Ishikawa (cell line): Measurements from ENCODE around the gene ATG16L1.

Experiments
- CEBPB ChIP-seq: IDR thresholded peaks from 2 replicates; pipeline ENCODE4 v1.6.1; 2012
- CREB1 ChIP-seq: IDR thresholded peaks from 2 replicates; pipeline ENCODE4 v1.6.1; 2012; ENCODE audit warnings: low read depth
- EGR1 ChIP-seq: IDR thresholded peaks from 2 replicates; pipeline ENCODE4 v1.6.1; 2012
- EP300 ChIP-seq: IDR thresholded peaks from 2 replicates; pipeline ENCODE4 v1.6.1; 2012; ENCODE audit warnings: borderline replicate concordance
- FOXM1 ChIP-seq: IDR thresholded peaks from 2 replicates; pipeline ENCODE4 v1.6.1; 2012; ENCODE audit warnings: low read depth, borderline replicate concordance
- MAX ChIP-seq: IDR thresholded peaks from 2 replicates; pipeline ENCODE4 v1.6.1; 2012
- NFIC ChIP-seq: IDR thresholded peaks from 2 replicates; pipeline ENCODE4 v1.6.1; 2012
- RAD21 ChIP-seq: IDR thresholded peaks from 2 replicates; pipeline ENCODE4 v1.6.1; 2012; ENCODE audit warnings: low read depth
- REST ChIP-seq: IDR thresholded peaks from 2 replicates; pipeline ENCODE4 v1.6.1; 2012; ENCODE audit warnings: low read depth, mild to moderate bottlenecking
- TAF1 ChIP-seq: IDR thresholded peaks from 2 replicates; pipeline ENCODE4 v1.6.1; 2012; ENCODE audit warnings: low read depth, mild to moderate bottlenecking
- TCF12 ChIP-seq: IDR thresholded peaks from 2 replicates; pipeline ENCODE4 v1.6.1; 2012; ENCODE audit warnings: low read depth
- TEAD4 ChIP-seq: IDR thresholded peaks from 2 replicates; pipeline ENCODE4 v1.6.1; 2012
- USF1 ChIP-seq: IDR thresholded peaks from 2 replicates; pipeline ENCODE4 v1.6.1; 2012
- YY1 ChIP-seq: IDR thresholded peaks from 2 replicates; pipeline ENCODE4 v1.6.1; 2012; ENCODE audit warnings: low read depth
- ZBTB7A ChIP-seq: IDR thresholded peaks from 2 replicates; pipeline ENCODE4 v1.6.1; 2012; ENCODE audit warnings: low read depth

Gene ATG16L1

GRCh38 chr2:233338046-233338445 lies 86.6 kb downstream of the ATG16L1 start:
- no peak for TF ChIP-seq TEAD4
- TF ChIP-seq USF1: no peak
- no peak for TF ChIP-seq TAF1
- TF ChIP-seq RAD21: no peak
- TF ChIP-seq TCF12: no peak
- no peak for TF ChIP-seq FOXM1
- TF ChIP-seq CEBPB: no peak
- TF ChIP-seq MAX: no peak
- TF ChIP-seq YY1: no peak
- TF ChIP-seq ZBTB7A: no peak
- TF ChIP-seq REST: no peak
- TF ChIP-seq CREB1: no peak
- TF ChIP-seq EP300: no peak
- no peak for TF ChIP-seq EGR1

GRCh38 chr2:233338812-233339368 lies 87.4 kb downstream of the ATG16L1 start:
- no peak for TF ChIP-seq EP300
- TF ChIP-seq TCF12: no peak
- no peak for TF ChIP-seq TAF1
- no peak for TF ChIP-seq MAX
- TF ChIP-seq EGR1: no peak
- TF ChIP-seq CREB1: no peak
- TF ChIP-seq RAD21: no peak
- no peak for TF ChIP-seq USF1
- TF ChIP-seq TEAD4: no peak
- TF ChIP-seq REST: no peak
- TF ChIP-seq ZBTB7A: no peak
- TF ChIP-seq YY1: no peak
- no peak for TF ChIP-seq CEBPB
- no peak for TF ChIP-seq FOXM1
- no peak for TF ChIP-seq NFIC

GRCh38 chr2:233339427-233339826 lies 88.0 kb downstream of the ATG16L1 start:
- TF ChIP-seq EGR1: no peak
- no peak for TF ChIP-seq USF1
- no peak for TF ChIP-seq TAF1
- TF ChIP-seq YY1: no peak
- TF ChIP-seq NFIC: no peak
- no peak for TF ChIP-seq TCF12
- no peak for TF ChIP-seq REST
- TF ChIP-seq ZBTB7A: no peak
- TF ChIP-seq MAX: no peak
- TF ChIP-seq RAD21: no peak
- no peak for TF ChIP-seq TEAD4
- no peak for TF ChIP-seq CREB1
- TF ChIP-seq FOXM1: no peak
- no peak for TF ChIP-seq CEBPB
- TF ChIP-seq EP300: no peak
